Activated CD8-positive, alpha-beta T cell treated with anti-CD3 and anti-CD28 coated beads for 36 hours (primary cell): ENCODE data around the gene ZBTB5. TPM values are rescaled to one million over a fixed set of nuclear protein-coding genes. Genes with fewer than 3 reads are reported as not detected.

Experiments used
- ATAC-seq: fragments of 200-7000 bp; cut with Tn5 transposase; one replicate; pipeline ENCODE4 v1.10.0; 2021; ENCODE audit warnings: mild to moderate bottlenecking, moderate library complexity
- CTCF ChIA-PET: fragments of 350-600 bp; sonication (Branson Sonifier 250); formaldehyde crosslinking; loops from one replicate; lab custom pipeline; 2021; ENCODE audit warnings: antibody characterized with exemption; lab: Charles Lee
- POLR2A ChIA-PET: fragments of 350-600 bp; sonication (Branson Sonifier 250); formaldehyde crosslinking; loops from one replicate; lab custom pipeline; 2021; ENCODE audit warnings: antibody characterized with exemption; lab: Charles Lee
- DNase-seq: peaks from one replicate; pipeline ENCODE4 v3.0.0-alpha.2; 2020
- H3K27ac Mint-ChIP-seq: one replicate; pipeline ENCODE4 v1.8.0; 2021; ENCODE audit warnings: mild to moderate bottlenecking, mixed read lengths
- H3K27me3 Mint-ChIP-seq: one replicate; pipeline ENCODE4 v1.8.0; 2021; ENCODE audit warnings: mixed read lengths
- H3K36me3 Mint-ChIP-seq: one replicate; pipeline ENCODE4 v1.8.0; 2021; ENCODE audit warnings: low read depth, mixed read lengths
- H3K4me1 Mint-ChIP-seq: one replicate; pipeline ENCODE4 v1.8.0; 2021; ENCODE audit warnings: low read depth, mixed read lengths
- H3K4me3 Mint-ChIP-seq: one replicate; pipeline ENCODE4 v1.8.0; 2021; ENCODE audit warnings: mild to moderate bottlenecking, moderate library complexity, mixed read lengths
- H3K9me3 Mint-ChIP-seq: one replicate; pipeline ENCODE4 v1.8.0; 2021; ENCODE audit warnings: mixed read lengths
- CTCF ChIP-seq: fragments of 200-600 bp; IDR thresholded peaks from one replicate; pipeline ENCODE4 v1.8.0; 2022; ENCODE audit warnings: antibody characterized with exemption, mild to moderate bottlenecking
- intact Hi-C: fragments of 100-400 bp; cut with micrococcal nuclease; formaldehyde crosslinking; loops from one replicate; pipeline ENCODE4 v1.10.0; 2022
- total RNA-seq, 2 experiments: library from RNA; stranded (reverse); gene quantifications; one replicate each; pipeline ENCODE4 v1.2.3, GENCODE V29; 2021

ZBTB5 gene
- total RNA-seq, 2 experiments from 2014 or later: 8.6 to 8.8 TPM

DNA sequence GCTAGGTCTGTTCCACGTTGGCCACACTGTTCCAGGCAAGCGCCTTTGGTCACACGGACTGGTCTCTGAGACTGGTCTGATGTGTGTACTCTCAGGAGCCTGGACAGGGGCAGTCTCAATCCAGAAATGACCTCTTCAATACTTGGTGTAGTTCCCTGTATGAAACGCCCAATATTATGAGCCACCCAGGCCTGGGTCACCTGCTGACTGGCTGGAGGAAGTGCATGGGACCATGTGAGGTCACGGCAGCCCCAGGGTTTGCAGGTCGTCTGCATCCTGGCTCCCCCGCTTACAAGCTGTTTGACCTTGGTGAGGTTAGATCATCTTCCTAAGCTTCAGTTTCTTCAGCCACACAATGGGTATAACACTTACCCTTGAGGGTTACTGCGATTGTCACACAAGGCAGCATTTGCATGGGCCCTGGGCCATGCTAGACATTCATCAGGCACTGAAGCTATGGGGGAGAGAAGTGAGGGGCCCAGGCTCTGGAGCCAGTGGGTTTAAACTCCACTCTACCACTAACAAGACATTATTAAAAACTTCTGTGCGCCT is 47.9 kb downstream of the ZBTB5 start:
- ATAC-seq (no peak), DNase-seq (no peak)
- Mint-ChIP-seq H3K9me3 (no peaks in the 10 kb centered on the region), H3K4me1 (peaks cover 13% of the 10 kb centered on the region), H3K27me3 (no peaks in the 10 kb centered on the region), H3K27ac (no peak overlapping the region), H3K4me3 (no peak overlapping the region), H3K36me3 (no peaks in the 10 kb centered on the region)
- CTCF ChIA-PET: no interaction called here
- no peak for TF ChIP-seq CTCF
- POLR2A ChIA-PET: interaction anchor here (1.6 kb wide), 1 partner anchor 49 kb away, joined by 6 read pairs; the partner anchor contains the start of gene ZBTB5
- intact Hi-C loops: loop anchor here (10.0 kb wide), 1 partner anchor 47 kb away; the partner anchor contains the start of gene ZBTB5

- intact Hi-C loops: loop anchor here (10.0 kb wide), 1 partner anchor 50 kb away; the partner anchor contains the start of gene ZBTB5
- no peaks in the 10 kb centered on the region for H3K36me3 Mint-ChIP-seq
- no peak overlapping the region for H3K27ac Mint-ChIP-seq
- peak; percentile 90 for ATAC-seq
- peaks cover 14% of the 10 kb centered on the region for H3K4me1 Mint-ChIP-seq
- TF ChIP-seq CTCF: peak; percentile 82
- ChIA-PET POLR2A (no interaction called here), CTCF (interaction anchor here (0.7 to 2.1 kb wide), 16 partner anchors 9 to 687 kb away, joined by 3 to 12 read pairs (median 4); partner anchors contain the start of gene POLR1E)
- DNase-seq: peak; percentile 88
- no peaks in the 10 kb centered on the region for H3K27me3 Mint-ChIP-seq
- H3K9me3 Mint-ChIP-seq: no peaks in the 10 kb centered on the region
- H3K4me3 Mint-ChIP-seq: no peak overlapping the region
Observed at GRCh38 chr9:37415011-37415719, 50.1 kb downstream of the ZBTB5 start.

GRCh38 chr9:37414503-37414943 is 50.7 kb downstream of the ZBTB5 start:
- no peaks in the 10 kb centered on the region for H3K27me3 Mint-ChIP-seq
- H3K4me1 Mint-ChIP-seq: peaks cover 17% of the 10 kb centered on the region
- no peak overlapping the region for H3K27ac Mint-ChIP-seq
- POLR2A ChIA-PET: no interaction called here
- ATAC-seq (no peak), DNase-seq (no peak)
- CTCF ChIA-PET: interaction anchor here (0.7 to 2.1 kb wide), 12 partner anchors 8 to 686 kb away, joined by 3 to 12 read pairs (median 4); partner anchors contain the start of gene POLR1E
- H3K36me3 Mint-ChIP-seq: no peaks in the 10 kb centered on the region
- no peaks in the 10 kb centered on the region for H3K9me3 Mint-ChIP-seq
- no peak overlapping the region for H3K4me3 Mint-ChIP-seq
- intact Hi-C loops: loop anchor here (10.0 kb wide), 1 partner anchor 50 kb away; the partner anchor contains the start of gene ZBTB5
- TF ChIP-seq CTCF: no peak

DNA sequence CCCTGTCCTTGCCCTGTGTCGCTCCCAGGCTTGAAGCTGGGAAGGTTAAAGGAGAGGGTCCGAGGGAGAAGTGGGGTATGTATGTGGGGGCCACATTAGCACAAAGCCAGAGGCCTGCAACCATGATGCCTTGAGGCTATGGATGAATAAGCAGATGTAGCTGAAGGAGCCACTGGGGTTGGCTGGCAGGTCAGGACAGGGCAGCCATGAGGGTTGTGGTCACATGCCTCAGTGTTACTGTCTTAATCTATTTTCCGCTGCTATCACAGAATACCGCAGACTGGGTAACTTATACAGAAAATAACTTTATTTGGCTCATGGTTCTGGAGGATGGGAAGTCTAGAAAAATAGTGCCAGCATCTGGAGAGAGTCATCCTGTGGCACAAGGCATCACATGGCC is 51.9 kb downstream of the ZBTB5 start:
- no peak for DNase-seq
- H3K36me3 Mint-ChIP-seq: no peaks in the 10 kb centered on the region
- no peak overlapping the region for H3K27ac Mint-ChIP-seq
- no peak overlapping the region for H3K4me3 Mint-ChIP-seq
- no peaks in the 10 kb centered on the region for H3K27me3 Mint-ChIP-seq
- intact Hi-C loops: loop anchor here (10.0 kb wide), 1 partner anchor 51 kb away; the partner anchor contains the start of gene ZBTB5
- ChIA-PET CTCF (interaction anchor here (1.3 to 1.4 kb wide), 2 partner anchors 417 to 540 kb away, joined by 3 to 5 read pairs; no protein-coding TSS in a partner anchor), POLR2A (interaction anchor here (0.6 to 1.0 kb wide), 2 partner anchors 9 to 834 kb away, joined by 3 to 7 read pairs; partner anchors contain the start of gene GRHPR)
- no peak for TF ChIP-seq CTCF
- H3K9me3 Mint-ChIP-seq: no peaks in the 10 kb centered on the region
- peaks cover 25% of the 10 kb centered on the region for H3K4me1 Mint-ChIP-seq
- ATAC-seq: no peak
